ENCODE data around the gene SLC39A5.
"Not testable (repeated sequence)": the region's sequence is repeated elsewhere in the genome, so short reads cannot be mapped to it uniquely, and the experiment has no call there.

The SLC39A5 gene

DNA sequence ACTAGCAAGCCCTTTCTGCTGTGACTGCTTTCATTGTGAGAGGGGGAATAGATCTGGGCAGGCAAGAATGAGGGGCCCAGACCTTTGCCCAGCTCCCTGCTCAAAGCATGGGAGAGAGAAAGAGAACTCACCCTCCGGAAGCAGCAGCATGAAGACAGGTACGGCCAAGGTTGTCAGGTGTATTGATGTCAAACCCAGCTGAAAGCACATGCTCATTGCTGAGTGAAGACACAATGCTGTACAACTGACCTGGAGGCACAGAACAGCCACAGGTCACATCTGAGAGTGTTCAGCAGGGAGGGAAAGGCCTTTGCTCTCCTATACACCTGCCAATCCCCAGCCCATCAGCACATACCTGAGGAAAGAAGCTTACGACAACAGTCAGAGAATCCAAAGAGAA lies 22.8 kb downstream of the SLC39A5 start:
- no peak for DNase-seq

DNA sequence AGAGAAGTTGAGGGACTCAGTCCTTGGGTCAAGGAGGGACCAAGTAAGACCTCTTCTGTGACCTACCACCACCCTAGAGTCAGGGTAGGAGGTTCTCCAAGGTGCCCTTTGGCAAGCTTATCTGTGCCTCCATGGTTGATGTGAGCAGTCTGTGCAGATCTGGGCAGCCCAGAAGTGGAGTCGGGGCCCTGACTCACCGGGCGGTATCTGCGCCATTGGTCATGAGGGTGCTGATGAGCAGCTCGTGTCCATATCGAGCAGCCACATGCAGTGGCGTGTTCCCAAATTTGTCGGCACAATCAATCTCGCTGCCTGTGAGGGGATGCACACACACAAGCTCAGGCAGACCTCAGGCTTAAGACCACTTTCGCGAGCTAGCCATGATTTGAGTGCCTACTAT lies 23.2 kb downstream of the SLC39A5 start:
- no peak for DNase-seq

DNA sequence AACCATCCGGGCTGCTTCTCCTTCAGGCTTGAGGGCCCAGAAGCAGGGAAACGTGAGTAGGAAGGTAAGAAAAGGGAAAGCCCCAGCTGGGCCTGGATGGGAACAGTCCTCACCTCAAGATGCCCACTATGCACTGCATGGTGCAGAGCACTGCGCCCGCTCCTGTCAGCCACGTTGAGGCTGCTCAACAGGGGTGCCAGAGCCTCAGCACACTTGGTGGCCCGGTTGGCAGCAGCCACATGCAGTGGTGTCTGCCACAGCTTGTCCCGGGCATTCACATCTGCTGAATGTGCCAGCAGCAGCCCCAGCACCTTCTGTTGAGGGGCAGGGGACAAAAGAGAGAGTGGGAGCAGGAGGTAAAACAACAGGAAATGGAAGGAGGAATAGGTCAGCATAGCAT lies 25.8 kb downstream of the SLC39A5 start:
- no peak for DNase-seq

DNA sequence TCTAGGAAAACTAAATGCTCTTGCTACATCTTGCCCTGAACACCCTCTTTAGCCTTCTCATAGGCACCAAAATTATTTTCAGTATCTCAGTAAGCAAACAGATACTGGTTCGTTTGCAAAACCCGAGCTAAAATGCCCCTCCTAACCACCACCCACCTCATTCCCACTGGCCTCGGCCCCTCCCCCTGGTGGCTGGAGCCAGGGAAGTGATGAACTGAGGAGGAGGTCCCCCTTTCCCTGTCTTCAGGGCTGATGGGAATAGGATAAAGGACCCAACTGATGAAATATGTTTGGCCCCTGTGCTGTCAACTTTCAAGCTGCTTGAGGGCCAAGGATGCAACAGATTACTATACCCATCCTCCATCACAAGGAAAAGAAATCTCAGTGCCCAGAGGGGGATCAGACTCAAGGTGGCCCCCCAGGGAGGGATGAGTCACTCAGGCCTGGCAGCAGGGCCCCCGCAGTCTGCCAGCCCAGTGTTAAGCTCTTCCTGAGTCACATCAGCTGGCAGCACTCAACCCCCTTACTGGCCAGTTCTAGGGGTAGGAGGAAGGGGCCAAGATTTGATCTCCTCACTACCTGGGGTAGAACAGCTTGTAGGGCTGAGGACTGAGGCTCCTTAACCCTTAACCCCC lies 26.6 kb downstream of the SLC39A5 start:
- DNase-seq: no peak

DNA sequence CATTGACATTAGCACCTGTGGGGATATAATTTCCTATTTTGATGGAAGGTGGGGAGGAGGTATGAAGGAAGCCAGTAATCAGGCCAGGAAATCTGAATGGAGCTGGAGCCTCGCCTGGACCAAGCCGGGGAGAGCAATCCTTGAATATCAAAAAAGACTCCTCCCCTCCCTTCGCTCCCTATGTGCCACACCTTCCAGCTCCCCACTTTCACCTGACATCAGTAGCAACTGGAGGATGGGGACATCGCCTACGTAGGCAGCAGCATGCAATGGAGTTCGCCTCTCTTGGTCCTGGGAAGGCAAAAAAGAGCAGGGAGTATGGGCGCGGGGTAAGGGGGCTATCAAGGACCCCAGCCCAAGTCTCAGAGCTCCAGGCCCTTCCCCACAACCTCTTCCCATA lies 27.2 kb downstream of the SLC39A5 start:
- DNase-seq: no peak

DNA sequence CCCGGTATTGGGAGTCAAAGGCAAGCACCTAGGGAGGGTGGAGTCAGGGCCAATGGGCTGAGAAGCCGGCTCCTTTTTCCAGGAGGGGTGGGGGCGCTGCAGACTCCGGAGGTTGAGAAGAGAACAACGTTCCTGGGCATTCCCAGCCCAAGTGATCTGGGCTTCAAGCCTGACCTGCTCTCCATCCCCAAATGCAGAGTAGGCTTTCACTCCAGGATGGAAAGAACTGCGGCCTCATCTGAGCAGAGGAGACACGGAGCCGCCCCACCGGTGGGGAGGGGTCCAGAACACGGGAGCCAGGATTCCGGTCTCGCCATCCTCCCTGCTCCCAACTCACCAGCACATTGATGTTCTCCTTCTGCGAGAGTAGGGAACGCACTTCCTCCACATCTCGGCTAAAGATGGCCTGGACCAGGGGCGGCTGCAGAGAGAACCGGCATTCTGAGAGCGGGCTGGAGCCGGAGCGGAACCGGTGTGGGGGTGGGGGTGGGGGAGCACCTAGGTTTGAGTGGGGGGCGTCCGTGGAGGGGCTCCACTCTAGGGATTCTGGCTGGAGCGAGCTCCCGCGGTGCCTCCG lies 27.7 kb downstream of the SLC39A5 start:
- no peak for DNase-seq

DNA sequence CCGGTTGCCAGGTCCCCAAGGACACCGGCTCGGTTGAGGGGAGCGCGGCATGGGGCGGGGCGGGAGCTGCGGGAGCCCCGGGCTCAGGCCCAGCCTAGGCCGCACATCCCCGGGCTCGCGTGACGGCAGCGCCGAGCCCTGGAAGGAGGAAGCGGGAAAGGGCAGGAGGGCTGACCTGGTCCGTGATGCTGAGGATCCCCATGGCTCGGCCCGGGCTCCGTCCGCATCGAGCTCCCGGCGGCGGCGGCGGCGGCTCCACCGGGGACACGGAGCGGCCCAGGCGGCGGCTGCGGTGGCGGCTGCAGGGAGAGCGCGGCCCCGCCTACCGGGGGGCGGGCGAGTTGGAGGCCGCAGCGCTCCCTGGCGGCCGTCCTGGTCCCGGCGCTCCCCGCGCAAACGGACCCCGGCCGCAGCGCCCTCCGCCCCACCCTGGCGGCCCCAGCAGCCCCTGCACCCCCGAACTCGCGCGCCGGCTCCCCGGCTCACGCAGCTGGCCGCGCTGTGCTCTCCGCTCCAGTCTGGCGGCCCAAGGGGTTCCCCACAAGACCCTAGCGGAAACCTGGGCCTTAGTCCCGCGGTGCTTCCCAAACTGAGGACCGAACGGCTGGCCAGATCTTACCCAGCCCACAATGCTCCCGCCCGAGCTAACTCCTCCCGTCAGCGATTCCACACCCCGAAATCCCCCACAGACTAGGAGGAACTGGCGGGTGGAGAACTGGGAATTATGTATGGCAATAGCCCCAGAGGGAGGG lies 28.4 kb downstream of the SLC39A5 start, which contains the start of gene ANKRD52:
Gene ANKRD52, minus strand, starts transcription at position 317 of the 752 bp plus-strand sequence. Its CDS starts 115 bp downstream, at position 202.
- DNase-seq: peak; percentile 61

DNA sequence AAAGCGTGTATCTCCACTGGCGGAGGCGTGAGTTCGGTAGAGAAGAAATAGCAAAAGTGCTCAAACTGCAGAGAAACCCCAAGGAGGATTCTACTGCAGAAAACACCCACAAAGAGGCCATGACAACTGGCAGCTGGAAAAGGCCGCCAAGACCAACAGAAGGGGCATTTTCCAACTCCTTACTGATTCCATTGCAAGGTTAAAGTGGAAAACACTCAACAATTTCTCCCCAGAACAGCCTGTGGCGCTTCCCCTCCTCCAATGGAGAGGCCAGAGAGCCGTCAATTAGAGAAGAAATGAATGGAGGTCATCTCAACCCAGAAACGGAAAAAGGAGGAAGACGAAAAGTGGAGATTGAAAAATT lies 29.0 kb downstream of the SLC39A5 start:
- peak; percentile 42 for DNase-seq

DNA sequence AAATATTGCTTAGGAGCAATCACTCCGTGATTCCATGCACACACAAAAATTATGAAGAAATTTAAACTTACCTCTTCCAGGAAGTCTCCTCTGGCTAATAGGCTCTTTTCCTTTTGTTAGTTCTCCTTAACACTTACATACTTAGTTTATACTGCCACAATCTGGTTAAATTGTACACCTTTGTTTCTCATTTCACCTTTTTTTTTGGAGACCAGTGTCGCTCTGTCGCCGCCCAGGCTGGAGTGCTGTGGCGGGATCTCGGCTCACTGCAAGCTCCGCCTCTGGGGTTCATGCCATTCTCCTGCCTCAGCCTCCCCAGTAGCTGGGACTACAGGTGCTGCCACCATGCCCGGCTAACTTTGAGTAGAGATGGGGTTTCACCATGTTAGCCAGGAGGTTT lies 30.5 kb downstream of the SLC39A5 start:
- DNase-seq: no peak

DNA sequence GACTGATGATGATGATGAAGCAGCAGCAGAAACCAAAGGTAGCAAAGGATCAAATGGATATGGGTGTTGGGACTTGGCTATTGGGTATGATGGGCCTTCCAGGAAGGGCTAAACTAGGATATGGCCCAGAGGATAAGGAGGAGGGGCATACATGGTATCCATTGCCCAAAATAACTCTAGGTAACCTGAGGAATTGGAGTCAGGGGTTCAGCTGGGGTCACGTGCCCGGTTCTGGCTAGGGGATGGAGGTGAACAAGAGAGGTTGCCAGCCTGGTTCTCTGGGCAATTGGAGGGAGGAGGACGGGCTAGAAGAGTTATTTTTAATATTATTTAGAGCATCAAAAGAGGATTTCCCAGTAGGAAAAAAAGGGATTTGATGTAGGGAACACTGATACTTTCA lies 31.1 kb downstream of the SLC39A5 start:
- DNase-seq: no peak

DNA sequence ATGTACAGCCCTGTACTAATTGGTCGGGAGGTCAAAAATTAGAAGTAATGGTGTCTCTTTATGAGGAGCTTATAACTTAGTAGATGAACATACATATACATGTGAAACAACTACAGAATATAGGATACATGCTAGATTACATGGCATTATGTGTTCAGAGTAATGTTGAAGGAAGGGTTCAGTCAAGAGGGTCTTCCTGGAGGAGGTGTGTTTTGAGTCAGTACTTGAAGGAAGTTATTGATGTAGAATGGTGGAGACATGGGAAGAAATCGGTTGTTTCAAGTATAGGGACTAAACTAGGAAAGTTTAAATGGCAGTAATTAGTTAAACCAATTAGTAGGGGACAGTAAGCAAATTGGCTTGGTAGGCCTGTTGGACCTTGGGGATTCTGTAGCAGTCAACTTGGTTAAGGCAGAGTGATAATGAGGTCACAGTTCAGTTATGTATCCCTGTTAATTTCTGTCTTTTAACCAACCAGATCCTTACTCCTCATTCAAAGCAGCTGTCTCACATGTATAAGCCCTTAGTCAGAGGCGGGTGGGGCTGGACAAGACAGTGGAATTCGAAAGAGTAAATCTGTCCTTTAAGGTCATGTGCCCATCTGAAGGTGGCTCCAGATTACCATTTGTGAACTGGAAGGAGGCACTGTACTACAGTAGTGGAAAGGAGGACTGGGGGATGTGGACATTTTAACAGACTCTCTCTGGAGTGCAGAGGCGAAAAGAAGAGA lies 31.8 kb downstream of the SLC39A5 start:
- no peak for DNase-seq

DNA sequence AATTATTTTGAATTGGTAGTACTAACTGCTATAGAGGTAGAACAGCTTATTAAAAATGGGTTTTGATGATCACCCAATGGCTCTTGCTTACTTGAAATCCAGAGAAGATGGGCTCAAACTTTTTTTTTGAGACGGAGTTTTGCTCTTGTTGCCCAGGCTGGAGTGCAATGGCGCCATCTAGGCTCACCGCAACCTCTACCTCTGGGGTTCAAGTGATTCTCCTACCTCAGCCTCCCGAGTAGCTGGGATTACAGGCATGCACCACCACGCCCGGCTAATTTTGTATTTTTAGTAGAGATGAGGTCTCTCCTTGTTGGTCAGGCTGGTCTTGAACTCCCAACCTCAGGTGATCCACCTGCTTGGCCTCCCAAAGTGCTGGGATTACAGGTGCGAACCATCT lies 33.1 kb downstream of the SLC39A5 start:
- not testable (repeated sequence) for DNase-seq

DNA sequence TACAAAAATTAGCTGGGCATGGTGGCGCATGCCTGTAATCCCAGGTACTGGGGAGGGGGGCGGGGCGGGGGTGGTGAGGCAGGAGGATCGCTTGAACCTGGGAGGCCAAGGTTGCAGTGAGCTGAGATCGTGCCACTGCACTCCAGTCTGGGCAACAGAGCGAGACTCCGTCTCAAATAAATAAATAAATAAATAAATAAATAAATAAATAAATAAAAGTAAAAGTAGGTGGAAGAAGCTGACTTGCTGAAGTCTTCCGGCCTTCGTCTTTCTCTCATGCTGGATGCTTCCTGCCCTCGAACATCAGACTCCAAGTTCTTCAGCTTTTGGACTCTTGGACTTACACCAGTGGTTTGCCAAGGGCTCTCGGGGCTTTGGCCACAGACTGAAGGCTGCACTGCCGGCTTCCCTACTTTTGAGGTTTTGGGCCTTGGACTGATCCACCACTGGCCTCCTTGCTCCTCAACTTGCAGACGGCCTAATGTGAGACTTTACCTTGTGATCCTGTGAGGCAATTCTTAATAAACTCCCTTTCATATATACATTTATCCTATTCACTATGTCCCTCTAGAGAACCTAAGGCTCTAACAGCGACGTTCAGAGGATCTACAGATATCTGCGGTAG lies 36.3 kb downstream of the SLC39A5 start:
- not testable (repeated sequence) for DNase-seq

DNA sequence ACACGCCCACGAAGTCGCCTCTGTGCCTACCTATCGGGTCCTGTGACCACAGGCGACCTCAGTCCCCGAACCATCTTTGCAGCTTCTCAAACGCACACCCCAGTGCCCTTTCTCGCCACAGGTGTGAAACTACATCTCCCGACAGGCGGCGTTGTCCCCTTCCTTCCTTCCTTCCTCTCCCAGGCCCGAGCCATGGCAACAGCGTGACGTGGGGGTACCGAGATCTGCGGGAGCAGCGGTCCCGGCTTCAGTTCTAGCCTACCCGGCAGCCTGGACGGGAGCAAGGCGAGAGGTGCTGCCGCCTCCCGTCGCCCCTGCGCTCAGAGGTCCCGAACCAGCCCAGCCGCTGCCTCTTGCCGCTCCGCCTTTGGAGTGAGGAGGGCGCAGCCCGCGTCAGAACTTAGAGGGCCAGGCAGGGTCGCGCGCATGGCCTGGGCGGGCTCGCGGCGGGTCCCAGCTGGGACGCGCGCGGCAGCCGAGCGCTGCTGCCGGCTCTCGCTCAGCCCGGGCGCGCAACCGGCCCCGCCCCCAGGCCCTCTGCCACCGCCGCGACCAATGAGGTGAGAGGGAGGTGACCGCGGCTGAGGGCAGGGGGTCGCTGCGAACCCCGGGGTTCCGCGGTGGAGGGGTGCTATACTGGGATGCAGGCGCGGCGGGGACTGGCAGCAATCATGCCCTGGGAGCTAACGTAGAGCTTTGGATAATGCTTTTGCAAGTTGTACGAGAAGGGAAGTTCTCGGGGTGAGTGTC lies 37.0 kb downstream of the SLC39A5 start, which contains the start of gene COQ10A:
Gene COQ10A, plus strand, starts transcription at position 250 of the 750 bp plus-strand sequence. Its CDS starts 177 bp downstream, at position 427.
- DNase-seq: peak; percentile 78

DNA sequence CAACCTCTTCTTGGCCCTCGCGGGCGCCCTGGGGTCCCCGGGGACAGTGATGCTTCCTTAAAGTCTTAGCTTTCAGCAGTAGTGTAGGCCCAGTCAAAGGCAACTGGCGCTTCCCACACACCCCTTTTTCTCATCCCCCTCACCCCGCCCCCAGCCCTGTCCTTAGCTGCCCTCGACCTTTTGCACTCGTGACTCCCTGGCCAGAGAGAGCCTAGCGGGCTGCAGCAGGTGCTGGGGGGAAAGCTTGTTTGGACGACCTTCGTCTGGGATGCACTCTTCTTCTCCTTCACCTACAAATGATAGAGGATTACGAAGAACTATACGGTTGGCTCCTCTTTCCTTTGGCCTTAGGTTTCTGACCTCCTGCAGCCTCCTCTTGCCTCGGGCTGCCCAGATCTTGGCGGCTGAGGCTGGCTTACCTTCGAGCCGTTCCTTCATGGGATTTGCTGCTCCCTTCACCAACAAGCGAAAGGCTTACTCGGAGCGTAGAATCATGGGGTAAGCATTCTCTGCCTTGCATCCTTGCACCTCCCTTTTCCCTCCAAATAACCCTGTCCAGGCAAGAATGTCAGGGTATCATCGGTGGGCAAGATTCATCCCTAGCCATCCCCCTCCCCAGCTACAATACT lies 37.7 kb downstream of the SLC39A5 start:
- DNase-seq: peak; percentile 36

DNA sequence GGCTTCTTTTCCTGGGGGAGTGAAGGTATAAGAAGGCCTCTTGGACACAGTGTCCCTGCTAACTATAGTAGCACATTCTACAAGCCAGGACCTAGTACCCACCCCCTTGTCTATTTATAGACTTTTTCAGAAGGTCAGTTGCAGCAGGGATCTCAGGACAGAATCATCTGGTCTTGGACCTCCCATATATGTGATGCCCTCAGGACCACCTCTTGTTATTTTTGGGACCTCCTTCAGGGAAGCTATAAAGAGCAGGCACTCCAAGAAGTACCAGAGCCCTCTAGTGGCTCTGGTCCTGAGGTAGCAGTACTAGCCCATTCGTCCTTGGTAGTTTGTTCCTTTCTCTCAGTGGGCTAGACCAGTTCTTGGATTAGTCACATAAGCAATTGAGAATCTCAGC lies 41.2 kb downstream of the SLC39A5 start:
- DNase-seq: peak; percentile 43

DNA sequence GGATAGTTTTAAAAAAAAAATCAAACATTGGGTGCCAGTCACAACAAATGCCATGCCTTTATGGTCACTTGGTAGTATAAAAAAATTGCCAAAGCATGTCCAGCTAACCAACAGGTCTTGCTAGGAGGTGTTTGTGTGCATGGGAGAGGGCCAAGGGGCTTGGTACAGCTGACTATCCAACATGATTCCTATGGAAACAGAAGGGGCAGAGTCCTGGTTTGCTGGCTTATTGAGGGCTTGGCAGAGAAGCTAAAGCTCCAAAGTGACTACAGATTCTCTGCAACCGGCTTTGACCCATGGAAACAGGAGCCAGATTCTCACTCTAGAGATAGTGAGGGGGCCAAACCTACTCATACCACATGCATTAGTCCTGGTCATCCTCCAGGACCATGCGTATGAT lies 42.6 kb downstream of the SLC39A5 start:
- not testable (repeated sequence) for DNase-seq

DNA sequence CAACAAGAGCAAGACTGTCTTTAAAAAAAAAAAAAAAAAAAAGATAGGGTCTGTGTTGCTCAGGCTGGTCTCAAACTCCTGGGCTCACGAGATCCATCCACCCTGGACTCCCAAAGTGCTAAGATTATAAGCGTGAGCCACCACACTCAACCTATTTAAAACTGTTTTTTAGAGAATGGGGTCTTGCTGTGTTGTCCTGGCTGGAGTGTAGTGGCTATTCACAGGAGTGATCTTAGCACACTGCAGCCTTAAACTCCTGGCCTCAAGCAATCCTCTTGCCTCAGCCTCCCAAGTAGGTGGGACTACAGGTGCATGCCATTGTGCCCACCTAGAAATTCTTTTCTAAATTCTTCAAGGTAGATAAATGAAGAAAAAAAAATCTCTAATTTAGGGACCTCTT lies 44.4 kb downstream of the SLC39A5 start:
- DNase-seq: no peak

DNA sequence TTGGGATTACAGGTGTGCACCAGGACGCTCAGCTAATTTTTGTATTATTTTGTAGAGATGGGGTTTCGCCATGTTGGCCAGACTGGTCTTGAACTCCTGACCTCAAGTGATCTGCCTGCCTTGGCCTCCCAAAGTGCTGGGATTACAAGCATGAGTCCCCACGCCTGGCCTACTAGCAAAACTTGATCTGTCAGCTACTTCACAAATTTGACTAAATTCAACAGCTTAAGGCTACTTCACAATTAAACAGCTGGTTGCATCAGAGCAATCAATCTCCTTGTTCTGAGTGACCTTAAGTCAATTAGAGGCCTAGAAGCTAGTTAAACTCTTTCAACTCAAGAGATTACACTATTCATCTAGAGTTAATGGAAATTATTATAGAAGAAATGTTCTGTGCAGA lies 49.1 kb downstream of the SLC39A5 start:
- no peak for DNase-seq

DNA sequence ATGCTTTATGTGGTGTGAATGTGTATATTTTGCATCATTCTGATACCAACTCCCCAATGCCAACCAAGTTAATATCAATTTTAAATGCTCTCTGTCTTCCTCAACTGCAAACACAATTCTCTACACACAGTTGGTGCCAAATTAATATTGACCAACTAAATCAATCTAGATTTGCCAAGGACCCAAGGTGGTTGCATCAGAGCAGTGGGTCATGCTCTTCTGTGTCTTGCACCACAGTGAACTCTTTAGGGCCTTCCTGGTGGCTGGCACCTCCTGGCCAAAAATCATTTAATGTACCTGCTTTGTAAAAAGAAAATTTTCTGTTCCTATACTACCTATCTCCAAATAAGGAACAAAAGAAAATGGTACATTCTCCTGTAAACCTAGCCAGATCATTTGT lies 51.0 kb downstream of the SLC39A5 start:
- peak; percentile 9 for DNase-seq

DNA sequence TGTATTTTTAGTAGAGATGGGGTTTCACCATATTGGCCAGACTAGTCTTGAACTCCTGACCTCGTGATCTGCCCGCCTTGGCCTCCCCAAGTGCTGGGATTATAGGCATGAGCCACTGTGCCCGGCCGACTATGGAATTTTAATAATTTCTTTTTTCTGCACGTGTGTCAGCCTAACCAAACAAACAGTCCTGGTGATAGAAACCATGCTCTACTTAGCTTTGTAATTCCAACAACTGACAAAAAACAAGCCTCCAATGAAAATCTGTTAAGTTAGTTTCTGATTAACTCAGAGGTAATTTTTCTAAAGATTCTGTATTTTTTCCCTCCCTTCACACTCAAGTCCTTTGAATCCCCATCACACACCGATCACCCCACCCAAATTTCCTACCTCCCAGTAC lies 52.2 kb downstream of the SLC39A5 start:
- no peak for DNase-seq

DNA sequence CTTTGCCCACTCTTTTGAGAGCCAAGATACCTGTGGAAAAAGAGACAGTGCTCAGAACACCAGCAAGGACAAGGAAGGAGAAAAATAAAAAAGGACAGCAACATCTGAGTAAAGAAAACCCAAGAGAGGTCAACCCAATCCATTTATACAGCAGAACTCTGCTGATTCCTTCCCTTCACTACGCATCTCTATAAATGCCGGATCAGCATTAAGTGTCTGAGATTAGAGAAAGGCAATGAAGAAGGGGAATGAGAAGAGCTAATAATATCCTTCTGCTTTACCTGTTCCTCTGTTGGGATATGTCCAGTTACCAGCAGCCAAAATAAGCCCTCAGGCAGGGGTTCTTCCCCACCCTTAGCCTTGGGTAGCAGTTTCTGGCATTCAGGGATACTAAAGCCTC lies 52.7 kb downstream of the SLC39A5 start:
- DNase-seq: no peak
